Keratinocyte (primary cell): Measurements from ENCODE around the gene CDH12. TPM values are rescaled to one million over a fixed set of nuclear protein-coding genes. Genes with fewer than 3 reads are reported as not detected.
A peak's percentile ranks its signal among the peaks of the same experiment; 100 is the strongest.

Source experiments
- DNase-seq: peaks from one replicate; pipeline ENCODE4 v3.0.0-alpha.2; 2011; ENCODE audit warnings: low read depth, missing footprints, low spot score
- FAIRE-seq: peaks from 2 replicates; lab custom pipeline; 2011; peaks lifted over from hg19 to GRCh38; lab: Jason Lieb, UNC
- H2AFZ ChIP-seq: 2 replicates; pipeline ENCODE4 v1.6.0; 2012; ENCODE audit warnings: low read length, control low read depth, inconsistent platforms; ENCODE audit not compliant: control insufficient read depth
- H3K27ac ChIP-seq: 2 replicates; pipeline ENCODE4 v1.5.1; 2011; ENCODE audit warnings: low read length; ENCODE audit not compliant: control insufficient read depth, insufficient read depth
- H3K27me3 ChIP-seq: 3 replicates; pipeline ENCODE4 v1.6.0; 2011; ENCODE audit warnings: low read length; ENCODE audit not compliant: control insufficient read depth, insufficient read depth; ENCODE audit errors: extremely low read depth
- H3K36me3 ChIP-seq, 2 experiments: 2 replicates in 1 of 2; 3 replicates in 1 of 2; pipeline ENCODE4 v1.5.1; 2011; ENCODE audit warnings: low read length in 2 of 2, mild to moderate bottlenecking in 1 of 2; ENCODE audit not compliant: control insufficient read depth in 2 of 2, insufficient read depth in 2 of 2; ENCODE audit errors: extremely low read depth in 1 of 2
- H3K4me1 ChIP-seq: 3 replicates; pipeline ENCODE4 v1.5.1; 2011; ENCODE audit warnings: low read length; ENCODE audit not compliant: control insufficient read depth, insufficient read depth; ENCODE audit errors: extremely low read depth
- H3K4me2 ChIP-seq: 3 replicates; pipeline ENCODE4 v1.6.0; 2011; ENCODE audit warnings: low read depth, low read length; ENCODE audit not compliant: control insufficient read depth, insufficient read depth; ENCODE audit errors: extremely low read depth
- H3K4me3 ChIP-seq, 3 experiments: fragments of 200-600 bp in 1 of 3; sonication (generic) in 1 of 3; 2 replicates in 2 of 3; 3 replicates in 1 of 3; pipeline ENCODE4 v1.5.1; 2011 to 2016; ENCODE audit warnings: low read length in 3 of 3, mild to moderate bottlenecking in 3 of 3, control low read depth in 2 of 3, inconsistent platforms in 1 of 3, low read depth in 1 of 3, mixed read lengths in 1 of 3, mixed run types in 1 of 3, moderate library complexity in 1 of 3; ENCODE audit not compliant: control insufficient read depth in 2 of 3, insufficient read depth in 2 of 3; ENCODE audit errors: extremely low read depth in 1 of 3
- H3K79me2 ChIP-seq: 2 replicates; pipeline ENCODE4 v1.6.0; 2012; ENCODE audit warnings: low read length; ENCODE audit not compliant: control insufficient read depth, insufficient read depth
- H3K9ac ChIP-seq: 3 replicates; pipeline ENCODE4 v1.6.0; 2011; ENCODE audit warnings: low read length; ENCODE audit not compliant: control insufficient read depth, insufficient read depth; ENCODE audit errors: extremely low read depth
- H3K9me1 ChIP-seq: 3 replicates; pipeline ENCODE4 v1.6.0; 2011; ENCODE audit warnings: low read length; ENCODE audit not compliant: control insufficient read depth, insufficient read depth; ENCODE audit errors: extremely low read depth
- H3K9me3 ChIP-seq: 2 replicates; pipeline ENCODE4 v1.5.1; 2012; ENCODE audit warnings: low read depth, low read length; ENCODE audit not compliant: control insufficient read depth
- H4K20me1 ChIP-seq: 3 replicates; pipeline ENCODE4 v1.6.0; 2011; ENCODE audit warnings: low read length; ENCODE audit not compliant: control insufficient read depth, insufficient read depth; ENCODE audit errors: extremely low read depth
- EZH2 ChIP-seq: IDR thresholded peaks from one replicate; pipeline ENCODE4 v1.6.1; 2012; ENCODE audit warnings: inconsistent platforms, mild to moderate bottlenecking, low read length, moderate library complexity
- dilution Hi-C: fragments of 300-500 bp; cut with MboI; formaldehyde crosslinking; loops from one replicate; pipeline ENCODE4 v1.7.0; 2020; ENCODE audit warnings: low sequenced_read_pairs; ENCODE audit not compliant: extremely low pct_ligation_motif_present
- polyA plus RNA-seq, 5 experiments: library from polyadenylated mRNA; depleted of rRNA in 3 of 5; stranded (reverse) in 3 of 5; stranded (forward) in 1 of 5; unstranded in 1 of 5; fragments of >200 nt; gene quantifications; 1 replicate in 1 of 5; 2 replicates in 3 of 5; 3 replicates in 1 of 5; pipeline versions ENCODE4 v1.2.1 to v1.2.3, GENCODE V29; 2011 to 2012; ENCODE audit warnings: missing spikeins in 2 of 5, low read depth in 1 of 5, low replicate concordance in 1 of 5
- TF ChIP-seq, protein P1 (sequence below), 3 experiments: IDR thresholded peaks in 1 of 3; conservative IDR thresholded peaks in 1 of 3; optimal IDR thresholded peaks in 1 of 3; 2 replicates in 2 of 3; 3 replicates in 1 of 3; pipeline versions ENCODE3 to v1.5.1; 2011; ENCODE audit warnings: low read length in 3 of 3, mild to moderate bottlenecking in 3 of 3, moderate library complexity in 2 of 3, control low read depth in 1 of 3, inconsistent platforms in 1 of 3; ENCODE audit not compliant: insufficient read depth in 2 of 3; ENCODE audit errors: extremely low read depth in 1 of 3

CDH12 gene
- polyA plus RNA-seq, 1 donor (not counting 4 experiments of a cell fraction or from before 2014, with no cell fraction given): not detected

DNA sequence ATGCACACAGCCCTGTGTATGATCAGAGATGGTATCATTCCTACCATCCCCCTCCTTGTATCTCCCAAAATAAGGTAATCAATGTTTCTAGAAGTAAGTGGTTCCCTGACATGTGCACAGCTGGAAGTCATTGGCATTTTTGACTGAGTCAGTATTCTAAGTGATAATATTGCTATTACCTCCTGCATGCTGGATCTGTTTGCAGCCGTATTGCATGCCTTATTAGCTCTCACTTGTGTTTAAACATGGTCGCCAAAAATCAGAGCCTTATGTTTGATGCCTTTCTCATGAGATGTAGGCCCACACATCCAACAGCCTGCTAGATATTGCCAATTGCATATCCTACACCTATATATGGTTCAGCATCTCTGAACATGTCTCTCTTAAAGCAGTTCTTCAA is 254.3 kb downstream of the CDH12 start:
- H3K27ac ChIP-seq: no peak overlapping the region
- dilution Hi-C loops: no loop called here
- H3K4me3 ChIP-seq: no peak overlapping the region
- H4K20me1 ChIP-seq: no peaks in the 10 kb centered on the region
- H3K79me2 ChIP-seq: no peaks in the 10 kb centered on the region
- H3K4me2 ChIP-seq: no peak overlapping the region
- H3K36me3 ChIP-seq: no peaks in the 10 kb centered on the region
- H3K4me1 ChIP-seq: peaks cover 9% of the 10 kb centered on the region
- H3K9ac ChIP-seq: no peak overlapping the region
- DNase-seq: no peak
- H3K9me1 ChIP-seq: no peaks in the 10 kb centered on the region
- TF ChIP-seq, protein P1, sequence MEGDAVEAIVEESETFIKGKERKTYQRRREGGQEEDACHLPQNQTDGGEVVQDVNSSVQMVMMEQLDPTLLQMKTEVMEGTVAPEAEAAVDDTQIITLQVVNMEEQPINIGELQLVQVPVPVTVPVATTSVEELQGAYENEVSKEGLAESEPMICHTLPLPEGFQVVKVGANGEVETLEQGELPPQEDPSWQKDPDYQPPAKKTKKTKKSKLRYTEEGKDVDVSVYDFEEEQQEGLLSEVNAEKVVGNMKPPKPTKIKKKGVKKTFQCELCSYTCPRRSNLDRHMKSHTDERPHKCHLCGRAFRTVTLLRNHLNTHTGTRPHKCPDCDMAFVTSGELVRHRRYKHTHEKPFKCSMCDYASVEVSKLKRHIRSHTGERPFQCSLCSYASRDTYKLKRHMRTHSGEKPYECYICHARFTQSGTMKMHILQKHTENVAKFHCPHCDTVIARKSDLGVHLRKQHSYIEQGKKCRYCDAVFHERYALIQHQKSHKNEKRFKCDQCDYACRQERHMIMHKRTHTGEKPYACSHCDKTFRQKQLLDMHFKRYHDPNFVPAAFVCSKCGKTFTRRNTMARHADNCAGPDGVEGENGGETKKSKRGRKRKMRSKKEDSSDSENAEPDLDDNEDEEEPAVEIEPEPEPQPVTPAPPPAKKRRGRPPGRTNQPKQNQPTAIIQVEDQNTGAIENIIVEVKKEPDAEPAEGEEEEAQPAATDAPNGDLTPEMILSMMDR (optimal IDR thresholded peaks at IDR 0.05 in 1 of 3, IDR thresholded peaks at IDR 0.05 in 1 of 3, conservative IDR thresholded peaks at IDR 0.05 in 1 of 3; ENCODE audit: extremely low read depth in 1 of 3, insufficient read depth in 2 of 3, low read length in 3 of 3): no peak
- no peak for TF ChIP-seq EZH2
- no peak for FAIRE-seq
- no peak overlapping the region for H2AFZ ChIP-seq
- no peaks in the 10 kb centered on the region for H3K27me3 ChIP-seq
- H3K9me3 ChIP-seq: no peaks in the 10 kb centered on the region

DNA sequence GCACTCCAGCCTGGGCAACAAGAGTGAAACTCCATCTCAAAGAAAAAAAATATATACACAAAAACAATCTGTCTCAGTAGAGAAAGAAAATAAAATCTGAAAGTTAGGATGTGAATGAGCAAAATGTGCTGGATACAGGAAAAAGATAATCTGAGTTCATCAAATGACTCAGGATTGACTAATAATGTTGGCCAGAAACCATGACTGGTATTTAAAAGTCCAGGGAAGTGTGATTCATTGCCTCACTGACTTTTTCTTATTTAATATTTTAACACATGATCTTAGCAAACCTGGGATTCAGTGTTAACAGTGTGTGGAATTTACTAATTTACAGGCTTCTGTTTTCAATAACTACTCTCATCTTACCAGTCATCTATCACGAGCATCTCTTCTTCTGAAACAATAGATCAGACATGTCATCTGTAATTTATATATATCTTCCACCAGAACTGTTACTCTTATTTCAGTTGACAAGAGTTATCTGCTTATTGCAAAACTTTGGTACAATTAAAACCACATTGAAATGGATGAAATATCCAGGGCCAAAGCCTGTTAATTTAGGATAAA is 256.7 kb downstream of the CDH12 start:
- Histone ChIP-seq H3K4me2 (peak overlapping the region; percentile 17), H3K27me3 (no peaks in the 10 kb centered on the region), H3K27ac (peak overlapping the region; percentile 47), H3K79me2 (no peaks in the 10 kb centered on the region), H3K9me1 (no peaks in the 10 kb centered on the region), H3K4me1 (peaks cover 9% of the 10 kb centered on the region), H3K36me3 (no peaks in the 10 kb centered on the region), H4K20me1 (no peaks in the 10 kb centered on the region), H3K9me3 (no peaks in the 10 kb centered on the region), H2AFZ (peak overlapping the region; percentile 37), H3K4me3 (no peak overlapping the region), H3K9ac (no peak overlapping the region)
- DNase-seq (no peak), FAIRE-seq (peak; percentile 87)
- TF ChIP-seq, protein P1 (optimal IDR thresholded peaks at IDR 0.05 in 1 of 3, IDR thresholded peaks at IDR 0.05 in 1 of 3, conservative IDR thresholded peaks at IDR 0.05 in 1 of 3; ENCODE audit: extremely low read depth in 1 of 3, insufficient read depth in 2 of 3, low read length in 3 of 3): no peak
- no peak for TF ChIP-seq EZH2
- dilution Hi-C loops: no loop called here
